GM10847 (cell line): Measurements from ENCODE around the gene DOCK9.

Experiments
- POLR2A ChIP-seq: IDR thresholded peaks from 2 replicates; pipeline ENCODE4 v1.6.1; 2011; ENCODE audit not compliant: insufficient read length; ENCODE audit errors: extremely low read depth

DOCK9 gene

GRCh38 chr13:98967491-98967890, 10.4 kb downstream of the DOCK9 start:
- no peak for TF ChIP-seq POLR2A

- no peak for TF ChIP-seq POLR2A
These were observed 11.8 kb downstream of the DOCK9 start for GRCh38 chr13:98966019-98966418.

GRCh38 chr13:98965325-98965724, 12.5 kb downstream of the DOCK9 start:
- no peak for TF ChIP-seq POLR2A

GRCh38 chr13:98963917-98964316, 13.9 kb downstream of the DOCK9 start:
- no peak for TF ChIP-seq POLR2A

GRCh38 chr13:98962901-98963590, 14.8 kb downstream of the DOCK9 start:
- TF ChIP-seq POLR2A = no peak

GRCh38 chr13:98961503-98962105, 16.3 kb downstream of the DOCK9 start:
- no peak for TF ChIP-seq POLR2A

- no peak for TF ChIP-seq POLR2A
These were observed 17.0 kb downstream of the DOCK9 start for GRCh38 chr13:98960606-98961502.

GRCh38 chr13:98959786-98960605, 17.9 kb downstream of the DOCK9 start:
- TF ChIP-seq POLR2A = no peak

GRCh38 chr13:98959291-98959690, 18.6 kb downstream of the DOCK9 start:
- no peak for TF ChIP-seq POLR2A

- no peak for TF ChIP-seq POLR2A
These were observed 19.4 kb downstream of the DOCK9 start for GRCh38 chr13:98958443-98958794.

- no peak for TF ChIP-seq POLR2A
These were observed 20.0 kb downstream of the DOCK9 start for GRCh38 chr13:98957731-98958442.

GRCh38 chr13:98955336-98955735, 22.5 kb downstream of the DOCK9 start:
- TF ChIP-seq POLR2A = no peak

GRCh38 chr13:98954313-98954712, 23.6 kb downstream of the DOCK9 start:
- TF ChIP-seq POLR2A = no peak

- no peak for TF ChIP-seq POLR2A
These were observed 26.6 kb downstream of the DOCK9 start for GRCh38 chr13:98951266-98951665.

GRCh38 chr13:98950705-98951104, 27.2 kb downstream of the DOCK9 start:
- no peak for TF ChIP-seq POLR2A

- TF ChIP-seq POLR2A = no peak
These were observed 29.9 kb downstream of the DOCK9 start for GRCh38 chr13:98947925-98948324.
